Fibroblast of lung (primary cell): Measurements from ENCODE around the gene AAMP.

Source experiments
- EZH2 ChIP-seq: IDR thresholded peaks from 2 replicates; pipeline ENCODE4 v1.5.1; 2012; ENCODE audit warnings: low read length, control low read depth, mild to moderate bottlenecking; ENCODE audit errors: missing control alignments
- TF ChIP-seq, protein P1 (sequence below), 2 donors: IDR thresholded peaks in 1 of 2; conservative IDR thresholded peaks in 1 of 2; 1 replicate in 1 of 2; 2 replicates in 1 of 2; pipeline ENCODE4 v1.5.1; 2011 to 2012; ENCODE audit warnings: low read length in 2 of 2, control low read depth in 1 of 2, inconsistent platforms in 1 of 2, low read depth in 1 of 2, mild to moderate bottlenecking in 1 of 2

DNA sequence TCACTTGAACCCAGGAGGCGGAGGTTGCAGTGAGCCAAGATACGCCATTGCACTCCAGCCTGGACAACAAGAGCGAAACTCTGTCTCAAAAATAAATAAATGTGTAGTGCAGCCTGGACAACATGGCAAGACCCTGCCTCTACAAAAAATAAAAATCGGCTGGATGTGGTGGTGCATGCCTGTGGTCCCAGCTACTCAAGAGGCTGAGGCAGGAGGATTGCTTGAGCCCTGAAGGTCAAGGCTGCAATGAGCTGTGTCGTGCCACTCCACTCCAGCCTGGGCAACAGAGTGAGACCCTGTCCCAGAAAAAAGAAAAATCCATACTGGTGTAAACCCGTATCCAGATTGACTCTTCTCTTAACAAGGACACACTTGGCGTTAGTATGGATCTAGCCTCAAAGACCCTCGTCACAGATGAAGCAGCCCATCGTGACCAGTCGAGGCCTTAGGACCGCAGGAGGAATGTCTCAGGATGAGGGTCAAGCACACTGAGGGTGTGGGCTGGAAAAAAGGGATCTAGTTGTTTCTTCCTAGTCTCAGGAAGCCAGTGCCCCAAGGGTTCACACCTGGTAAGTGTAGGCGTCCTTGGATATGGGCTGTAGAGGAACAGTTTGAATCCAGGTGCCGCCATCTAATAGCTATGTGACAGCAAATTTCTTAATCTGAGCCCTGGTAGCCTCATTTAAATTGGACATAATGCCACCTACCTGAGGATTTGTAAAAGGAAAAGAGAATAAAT, 13.2 kb downstream of the AAMP start:
- TF ChIP-seq, protein P1, sequence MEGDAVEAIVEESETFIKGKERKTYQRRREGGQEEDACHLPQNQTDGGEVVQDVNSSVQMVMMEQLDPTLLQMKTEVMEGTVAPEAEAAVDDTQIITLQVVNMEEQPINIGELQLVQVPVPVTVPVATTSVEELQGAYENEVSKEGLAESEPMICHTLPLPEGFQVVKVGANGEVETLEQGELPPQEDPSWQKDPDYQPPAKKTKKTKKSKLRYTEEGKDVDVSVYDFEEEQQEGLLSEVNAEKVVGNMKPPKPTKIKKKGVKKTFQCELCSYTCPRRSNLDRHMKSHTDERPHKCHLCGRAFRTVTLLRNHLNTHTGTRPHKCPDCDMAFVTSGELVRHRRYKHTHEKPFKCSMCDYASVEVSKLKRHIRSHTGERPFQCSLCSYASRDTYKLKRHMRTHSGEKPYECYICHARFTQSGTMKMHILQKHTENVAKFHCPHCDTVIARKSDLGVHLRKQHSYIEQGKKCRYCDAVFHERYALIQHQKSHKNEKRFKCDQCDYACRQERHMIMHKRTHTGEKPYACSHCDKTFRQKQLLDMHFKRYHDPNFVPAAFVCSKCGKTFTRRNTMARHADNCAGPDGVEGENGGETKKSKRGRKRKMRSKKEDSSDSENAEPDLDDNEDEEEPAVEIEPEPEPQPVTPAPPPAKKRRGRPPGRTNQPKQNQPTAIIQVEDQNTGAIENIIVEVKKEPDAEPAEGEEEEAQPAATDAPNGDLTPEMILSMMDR (conservative IDR thresholded peaks at IDR 0.05 in 1 of 2, IDR thresholded peaks at IDR 0.05 in 1 of 2; ENCODE audit: low read depth in 1 of 2, low read length in 2 of 2) = no peak
- no peak for TF ChIP-seq EZH2
